ENCODE data around the gene CFAP57. TPM values are rescaled to one million over a fixed set of nuclear protein-coding genes. Genes with fewer than 3 reads are reported as not detected.

The CFAP57 gene
- total and polyA plus RNA-seq, 2 of the 13 experiments (the other 11 are each of a cell fraction or from before 2014, with no cell fraction given) = 0.01 TPM; not detected in 1

DNA sequence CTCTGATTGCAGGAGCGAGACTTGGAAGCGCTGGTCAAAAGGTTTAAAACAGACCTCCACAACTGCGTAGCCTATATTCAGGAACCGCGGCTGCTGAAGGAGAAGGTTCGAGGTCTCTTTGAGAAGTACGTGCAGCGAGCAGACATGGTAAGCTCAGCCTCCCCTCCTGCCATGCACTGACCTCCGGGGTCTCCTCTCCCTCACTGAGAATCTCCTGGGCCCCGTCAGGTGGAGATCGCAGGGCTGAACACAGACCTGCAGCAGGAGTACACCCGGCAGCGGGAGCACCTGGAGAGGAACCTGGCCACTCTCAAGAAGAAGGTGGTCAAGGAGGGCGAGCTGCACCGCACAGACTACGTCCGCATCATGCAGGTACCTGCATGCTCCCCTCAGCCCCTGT is 62.1 kb downstream of the CFAP57 start:
- Histone ChIP-seq H3K9me3 (ENCODE audit: low read length) (no peaks in the 10 kb centered on the region), H3K9ac (ENCODE audit: insufficient read depth, low read depth, low read length) (no peak overlapping the region), H3K4me3 (replicated peaks in 1 of 3; ENCODE audit: insufficient read depth in 1 of 3, low read depth in 2 of 3, low read length in 3 of 3) (no peak overlapping the region), H2AFZ (ENCODE audit: low read length) (no peak overlapping the region), H3K36me3 (replicated peaks in 1 of 2; ENCODE audit: control insufficient read depth in 1 of 2, insufficient read depth in 2 of 2, low read length in 2 of 2) (no peaks in the 10 kb centered on the region), H3K27ac (ENCODE audit: extremely low read length, insufficient read depth, low read length) (no peak overlapping the region), H3K4me2 (ENCODE audit: low read depth, low read length) (no peak overlapping the region), H3K79me2 (ENCODE audit: insufficient read depth, low read length) (no peaks in the 10 kb centered on the region), H3K4me1 (ENCODE audit: insufficient read depth, low read length) (peaks cover 6% of the 10 kb centered on the region; the same call in 1 of the 2 replicates), H4K20me1 (ENCODE audit: insufficient read depth, low read length) (no peaks in the 10 kb centered on the region), H3K27me3 (ENCODE audit: control insufficient read depth in 1 of 2, insufficient read depth in 2 of 2, low read length in 2 of 2) (peaks cover 1 to 46% of the 10 kb centered on the region in 2 experiments; a peak in 3 of 5 replicates)
- ATAC-seq = no peak
- in situ Hi-C loops (cut with HindIII; ENCODE audit: extremely low pct_ligation_motif_present, low pct_unique_long_range_greater_than_20kb) = no loop called here
- TF ChIP-seq, protein P1, sequence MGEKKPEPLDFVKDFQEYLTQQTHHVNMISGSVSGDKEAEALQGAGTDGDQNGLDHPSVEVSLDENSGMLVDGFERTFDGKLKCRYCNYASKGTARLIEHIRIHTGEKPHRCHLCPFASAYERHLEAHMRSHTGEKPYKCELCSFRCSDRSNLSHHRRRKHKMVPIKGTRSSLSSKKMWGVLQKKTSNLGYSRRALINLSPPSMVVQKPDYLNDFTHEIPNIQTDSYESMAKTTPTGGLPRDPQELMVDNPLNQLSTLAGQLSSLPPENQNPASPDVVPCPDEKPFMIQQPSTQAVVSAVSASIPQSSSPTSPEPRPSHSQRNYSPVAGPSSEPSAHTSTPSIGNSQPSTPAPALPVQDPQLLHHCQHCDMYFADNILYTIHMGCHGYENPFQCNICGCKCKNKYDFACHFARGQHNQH (CRISPR knock-in tag; IDR thresholded peaks at IDR 0.05) = no peak
- TF ChIP-seq ZNF841 (CRISPR knock-in tag; IDR thresholded peaks at IDR 0.05; ENCODE audit: borderline replicate concordance) (no peak), TBX2 (CRISPR knock-in tag; IDR thresholded peaks at IDR 0.05; ENCODE audit: borderline replicate concordance) (no peak), ZNF136 (CRISPR knock-in tag; IDR thresholded peaks at IDR 0.05; ENCODE audit: low read depth) (no peak), IRX3 (CRISPR knock-in tag; IDR thresholded peaks at IDR 0.05; ENCODE audit: borderline replicate concordance, low read depth) (no peak), ZNF501 (CRISPR knock-in tag; IDR thresholded peaks at IDR 0.05) (no peak)
- no TSS peak for BruUV-seq (replicated peaks)
- no peak for FAIRE-seq
- intact Hi-C loops (cut with micrococcal nuclease; ENCODE audit: unreplicated experiment) = no loop called here
- DNase-seq (ENCODE audit: low spot score) = no peak
- 66% methylated on average over 12 of the region's 17 CpGs for WGBS (ENCODE audit: low lambda C conversion rate)
- POLR2A ChIA-PET = interaction anchor here (0.6 kb wide), 1 partner anchor 160 kb away, joined by 3 read pairs; no protein-coding TSS in a partner anchor
- CTCF ChIA-PET (ENCODE audit: low intra/inter-chr PET ratio, low total read pairs) = no interaction called here

DNA sequence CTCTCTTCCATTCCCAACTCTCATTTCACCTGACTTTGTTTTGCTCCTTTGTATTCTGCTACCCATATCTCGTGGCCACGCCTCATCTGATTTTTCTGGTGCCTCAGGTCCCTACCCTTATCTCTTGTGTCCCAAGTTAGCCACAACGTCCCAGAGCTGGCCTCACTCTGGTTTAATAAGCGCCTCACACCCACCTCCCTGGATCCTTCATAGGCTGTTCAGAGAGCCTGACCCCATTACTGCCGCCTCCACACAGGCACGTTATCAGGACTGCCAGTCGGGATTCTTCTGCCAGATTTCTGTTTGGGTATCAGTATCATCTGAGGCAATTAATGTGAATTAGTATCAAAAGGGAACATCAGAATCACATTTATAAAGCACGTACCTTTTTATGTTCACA is 62.9 kb downstream of the CFAP57 start:
- Histone ChIP-seq H3K9ac (ENCODE audit: insufficient read depth, low read depth, low read length) (no peak overlapping the region), H3K4me2 (ENCODE audit: low read depth, low read length) (no peak overlapping the region), H3K27me3 (ENCODE audit: control insufficient read depth in 1 of 2, insufficient read depth in 2 of 2, low read length in 2 of 2) (peaks cover 1 to 38% of the 10 kb centered on the region in 2 experiments; a peak in 3 of 5 replicates), H2AFZ (ENCODE audit: low read length) (no peak overlapping the region), H3K4me1 (ENCODE audit: insufficient read depth, low read length) (peaks cover 6% of the 10 kb centered on the region; the same call in 1 of the 2 replicates), H3K79me2 (ENCODE audit: insufficient read depth, low read length) (no peaks in the 10 kb centered on the region), H3K36me3 (replicated peaks in 1 of 2; ENCODE audit: control insufficient read depth in 1 of 2, insufficient read depth in 2 of 2, low read length in 2 of 2) (no peaks in the 10 kb centered on the region), H3K4me3 (replicated peaks in 1 of 3; ENCODE audit: insufficient read depth in 1 of 3, low read depth in 2 of 3, low read length in 3 of 3) (no peak overlapping the region), H4K20me1 (ENCODE audit: insufficient read depth, low read length) (no peaks in the 10 kb centered on the region), H3K27ac (ENCODE audit: extremely low read length, insufficient read depth, low read length) (no peak overlapping the region), H3K9me3 (ENCODE audit: low read length) (no peaks in the 10 kb centered on the region)
- ATAC-seq (no peak), FAIRE-seq (no peak), DNase-seq (ENCODE audit: low spot score) (no peak)
- intact Hi-C loops (cut with micrococcal nuclease; ENCODE audit: unreplicated experiment) (loop anchor here (5.0 kb wide), 1 partner anchor 112 kb away; no protein-coding TSS in a partner anchor), in situ Hi-C loops (cut with HindIII; ENCODE audit: extremely low pct_ligation_motif_present, low pct_unique_long_range_greater_than_20kb) (no loop called here)
- WGBS (ENCODE audit: low lambda C conversion rate) = 22% methylated on average over 8 of the region's 8 CpGs
- ChIA-PET CTCF (ENCODE audit: low intra/inter-chr PET ratio, low total read pairs) (no interaction called here), POLR2A (no interaction called here)
- BruUV-seq (replicated peaks) = no TSS peak
- TF ChIP-seq ZNF589 (CRISPR knock-in tag; conservative IDR thresholded peaks at IDR 0.05) (no peak), RFXANK (CRISPR knock-in tag; IDR thresholded peaks at IDR 0.05) (no peak), MXD4 (CRISPR knock-in tag; IDR thresholded peaks at IDR 0.05) (no peak), ZNF577 (CRISPR knock-in tag; IDR thresholded peaks at IDR 0.05; ENCODE audit: borderline replicate concordance, low read depth) (no peak), ZNF850 (CRISPR knock-in tag; conservative IDR thresholded peaks at IDR 0.05) (no peak), ZNF20 (CRISPR knock-in tag; IDR thresholded peaks at IDR 0.05) (no peak)
- TF ChIP-seq, protein P2, sequence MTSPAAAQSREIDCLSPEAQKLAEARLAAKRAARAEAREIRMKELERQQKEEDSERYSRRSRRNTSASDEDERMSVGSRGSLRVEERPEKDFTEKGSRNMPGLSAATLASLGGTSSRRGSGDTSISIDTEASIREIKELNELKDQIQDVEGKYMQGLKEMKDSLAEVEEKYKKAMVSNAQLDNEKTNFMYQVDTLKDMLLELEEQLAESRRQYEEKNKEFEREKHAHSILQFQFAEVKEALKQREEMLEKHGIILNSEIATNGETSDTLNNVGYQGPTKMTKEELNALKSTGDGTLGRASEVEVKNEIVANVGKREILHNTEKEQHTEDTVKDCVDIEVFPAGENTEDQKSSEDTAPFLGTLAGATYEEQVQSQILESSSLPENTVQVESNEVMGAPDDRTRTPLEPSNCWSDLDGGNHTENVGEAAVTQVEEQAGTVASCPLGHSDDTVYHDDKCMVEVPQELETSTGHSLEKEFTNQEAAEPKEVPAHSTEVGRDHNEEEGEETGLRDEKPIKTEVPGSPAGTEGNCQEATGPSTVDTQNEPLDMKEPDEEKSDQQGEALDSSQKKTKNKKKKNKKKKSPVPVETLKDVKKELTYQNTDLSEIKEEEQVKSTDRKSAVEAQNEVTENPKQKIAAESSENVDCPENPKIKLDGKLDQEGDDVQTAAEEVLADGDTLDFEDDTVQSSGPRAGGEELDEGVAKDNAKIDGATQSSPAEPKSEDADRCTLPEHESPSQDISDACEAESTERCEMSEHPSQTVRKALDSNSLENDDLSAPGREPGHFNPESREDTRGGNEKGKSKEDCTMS (CRISPR knock-in tag; conservative IDR thresholded peaks at IDR 0.05) = no peak
- TF ChIP-seq, protein P3, sequence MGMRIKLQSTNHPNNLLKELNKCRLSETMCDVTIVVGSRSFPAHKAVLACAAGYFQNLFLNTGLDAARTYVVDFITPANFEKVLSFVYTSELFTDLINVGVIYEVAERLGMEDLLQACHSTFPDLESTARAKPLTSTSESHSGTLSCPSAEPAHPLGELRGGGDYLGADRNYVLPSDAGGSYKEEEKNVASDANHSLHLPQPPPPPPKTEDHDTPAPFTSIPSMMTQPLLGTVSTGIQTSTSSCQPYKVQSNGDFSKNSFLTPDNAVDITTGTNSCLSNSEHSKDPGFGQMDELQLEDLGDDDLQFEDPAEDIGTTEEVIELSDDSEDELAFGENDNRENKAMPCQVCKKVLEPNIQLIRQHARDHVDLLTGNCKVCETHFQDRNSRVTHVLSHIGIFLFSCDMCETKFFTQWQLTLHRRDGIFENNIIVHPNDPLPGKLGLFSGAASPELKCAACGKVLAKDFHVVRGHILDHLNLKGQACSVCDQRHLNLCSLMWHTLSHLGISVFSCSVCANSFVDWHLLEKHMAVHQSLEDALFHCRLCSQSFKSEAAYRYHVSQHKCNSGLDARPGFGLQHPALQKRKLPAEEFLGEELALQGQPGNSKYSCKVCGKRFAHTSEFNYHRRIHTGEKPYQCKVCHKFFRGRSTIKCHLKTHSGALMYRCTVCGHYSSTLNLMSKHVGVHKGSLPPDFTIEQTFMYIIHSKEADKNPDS (CRISPR knock-in tag; IDR thresholded peaks at IDR 0.05) = no peak
